ENCODE data around the gene ULK4.
A peak's percentile ranks its signal among the peaks of the same experiment; 100 is the strongest.
"Not testable (repeated sequence)": the region's sequence is repeated elsewhere in the genome, so short reads cannot be mapped to it uniquely, and the experiment has no call there.

Gene ULK4

GRCh38 chr3:41441139-41441538 lies 520.8 kb downstream of the ULK4 start:
- no peak for DNase-seq (ENCODE audit: low read depth)

GRCh38 chr3:41436983-41437382 lies 524.9 kb downstream of the ULK4 start:
- no peak for DNase-seq (ENCODE audit: low read depth)

- DNase-seq (ENCODE audit: low read depth) = peak; percentile 7
Measured at GRCh38 chr3:41434781-41435180, 527.1 kb downstream of the ULK4 start.

- no peak for DNase-seq (ENCODE audit: low read depth)
Measured at GRCh38 chr3:41431386-41431785, 530.5 kb downstream of the ULK4 start.

- DNase-seq (ENCODE audit: low read depth) = no peak
Measured at GRCh38 chr3:41430886-41431285, 531.0 kb downstream of the ULK4 start.

- no peak for DNase-seq (ENCODE audit: low read depth)
Measured at GRCh38 chr3:41430391-41430790, 531.5 kb downstream of the ULK4 start.

- no peak for DNase-seq (ENCODE audit: low read depth)
Measured at GRCh38 chr3:41426485-41426884, 535.4 kb downstream of the ULK4 start.

GRCh38 chr3:41424543-41425300 lies 537.2 kb downstream of the ULK4 start:
- DNase-seq (ENCODE audit: low read depth) = no peak

GRCh38 chr3:41419809-41420208 lies 542.1 kb downstream of the ULK4 start:
- DNase-seq (ENCODE audit: low read depth) = no peak

GRCh38 chr3:41418961-41419691 lies 542.8 kb downstream of the ULK4 start:
- peak; percentile 59 for DNase-seq (ENCODE audit: low read depth)

GRCh38 chr3:41417574-41417973 lies 544.3 kb downstream of the ULK4 start:
- no peak for DNase-seq (ENCODE audit: low read depth)

- DNase-seq (ENCODE audit: low read depth) = no peak
Measured at GRCh38 chr3:41411065-41411464, 550.8 kb downstream of the ULK4 start.

GRCh38 chr3:41405466-41405865 lies 556.4 kb downstream of the ULK4 start:
- DNase-seq (ENCODE audit: low read depth) = peak; percentile 55

GRCh38 chr3:41404582-41404981 lies 557.3 kb downstream of the ULK4 start:
- DNase-seq (ENCODE audit: low read depth) = no peak

- DNase-seq (ENCODE audit: low read depth) = no peak
Measured at GRCh38 chr3:41394896-41395295, 567.0 kb downstream of the ULK4 start.

- not testable (repeated sequence) for DNase-seq (ENCODE audit: low read depth)
Measured at GRCh38 chr3:41370765-41371535, 591.0 kb downstream of the ULK4 start.

- no peak for DNase-seq (ENCODE audit: low read depth)
Measured at GRCh38 chr3:41370307-41370706, 591.6 kb downstream of the ULK4 start.

- DNase-seq (ENCODE audit: low read depth) = peak; percentile 32
Measured at GRCh38 chr3:41369838-41370237, 592.1 kb downstream of the ULK4 start.

GRCh38 chr3:41365973-41366372 lies 595.9 kb downstream of the ULK4 start:
- no peak for DNase-seq (ENCODE audit: low read depth)

- peak; percentile 40 for DNase-seq (ENCODE audit: low read depth)
Measured at GRCh38 chr3:41364736-41365135, 597.2 kb downstream of the ULK4 start.

GRCh38 chr3:41363830-41364523 lies 597.9 kb downstream of the ULK4 start:
- no peak for DNase-seq (ENCODE audit: low read depth)

All from EH (cell line).